IMR-90 (cell line): Measurements from ENCODE around the gene UBXN11. TPM values are rescaled to one million over a fixed set of nuclear protein-coding genes. Genes with fewer than 3 reads are reported as not detected.
A peak's percentile ranks its signal among the peaks of the same experiment; 100 is the strongest.
"Not testable (repeated sequence)": the region's sequence is repeated elsewhere in the genome, so short reads cannot be mapped to it uniquely, and the experiment has no call there.

ENCODE experiments used
- ATAC-seq: fragments of 200-7000 bp; cut with Tn5 transposase; 2 replicates; pipeline ENCODE4 v1.9.1; 2020; ENCODE audit warnings: low read depth, mild to moderate bottlenecking, moderate library complexity
- BruUV-seq: library from RNA; stranded (reverse); fragments of 400-500 nt; replicated peaks from 2 replicates; lab custom pipeline; 2021; lab: Mats Ljungman, UMichigan
- CTCF ChIA-PET: fragments of 300-600 bp; formaldehyde crosslinking; extraction: SDS; loops from one replicate; lab custom pipeline; 2021; ENCODE audit warnings: antibody characterized with exemption; lab: Yijun Ruan, JAX
- POLR2A ChIA-PET: fragments of 300-600 bp; sonication (Branson Sonifier 250); formaldehyde crosslinking; loops from one replicate; lab custom pipeline; 2022; ENCODE audit warnings: antibody characterized with exemption; ENCODE audit not compliant: unreplicated experiment; lab: Charles Lee
- DNase-seq: peaks from one replicate; pipeline ENCODE4 v3.0.0; 2013
- H2AFZ ChIP-seq: replicated peaks from 2 replicates; pipeline ENCODE3; 2013; ENCODE audit warnings: low read length, mild to moderate bottlenecking; ENCODE audit not compliant: poor library complexity
- H2AK5ac ChIP-seq: 2 replicates; pipeline ENCODE4 v1.6.1; 2013; ENCODE audit warnings: low read depth, low read length, inconsistent platforms
- H2AK9ac ChIP-seq: replicated peaks from 2 replicates; pipeline ENCODE3; 2013; ENCODE audit warnings: mild to moderate bottlenecking, low read depth, low read length, moderate library complexity; ENCODE audit not compliant: poor library complexity
- H2BK120ac ChIP-seq: 2 replicates; pipeline ENCODE4 v1.6.1; 2013; ENCODE audit warnings: low read depth, low read length, inconsistent platforms
- H2BK15ac ChIP-seq: 3 replicates; pipeline ENCODE4 v1.6.1; 2013; ENCODE audit warnings: low read depth, low read length, inconsistent platforms
- H2BK20ac ChIP-seq: 2 replicates; pipeline ENCODE4 v1.6.1; 2013; ENCODE audit warnings: low read depth, mild to moderate bottlenecking, inconsistent platforms, low read length, moderate library complexity
- H2BK5ac ChIP-seq: 2 replicates; pipeline ENCODE4 v1.6.1; 2013; ENCODE audit warnings: mild to moderate bottlenecking, low read depth, low read length, inconsistent platforms; ENCODE audit not compliant: poor library complexity, severe bottlenecking
- H3K14ac ChIP-seq: replicated peaks from 2 replicates; pipeline ENCODE4 v1.6.1; 2013; ENCODE audit warnings: low read depth, low read length, inconsistent platforms
- H3K18ac ChIP-seq: 2 replicates; pipeline ENCODE4 v1.6.1; 2013; ENCODE audit warnings: low read depth, low read length, control low read depth
- H3K23ac ChIP-seq: 2 replicates; pipeline ENCODE4 v1.6.1; 2013; ENCODE audit warnings: low read depth, low read length, inconsistent platforms
- H3K27ac ChIP-seq: 2 replicates; pipeline ENCODE4 v1.5.1; 2013; ENCODE audit warnings: mild to moderate bottlenecking, control low read depth, low read length; ENCODE audit not compliant: insufficient read depth
- H3K27me3 ChIP-seq: 2 replicates; pipeline ENCODE4 v1.6.1; 2013; ENCODE audit warnings: low read length; ENCODE audit not compliant: control insufficient read depth, insufficient read depth
- H3K36me3 ChIP-seq: 2 replicates; pipeline ENCODE4 v1.6.1; 2013; ENCODE audit warnings: low read length, mixed read lengths; ENCODE audit not compliant: control insufficient read depth, insufficient read depth
- H3K4ac ChIP-seq: 2 replicates; pipeline ENCODE4 v1.6.1; 2013; ENCODE audit warnings: low read depth, low read length, inconsistent platforms
- H3K4me1 ChIP-seq: 2 replicates; pipeline ENCODE4 v1.6.1; 2013; ENCODE audit warnings: low read length, mixed read lengths; ENCODE audit not compliant: control insufficient read depth, insufficient read depth
- H3K4me2 ChIP-seq: 2 replicates; pipeline ENCODE4 v1.6.1; 2013; ENCODE audit warnings: low read depth, mild to moderate bottlenecking, control low read depth, low read length, moderate library complexity
- H3K4me3 ChIP-seq: 2 replicates; pipeline ENCODE4 v1.5.1; 2013; ENCODE audit warnings: low read depth, mild to moderate bottlenecking, control low read depth, low read length, moderate library complexity; ENCODE audit not compliant: insufficient read depth
- H3K56ac ChIP-seq: 2 replicates; pipeline ENCODE4 v1.6.1; 2013; ENCODE audit warnings: low read length, inconsistent platforms; ENCODE audit not compliant: insufficient read depth; ENCODE audit errors: extremely low read depth
- H3K79me1 ChIP-seq, 2 experiments: 2 replicates each; pipeline ENCODE4 v1.6.1; 2013; ENCODE audit warnings: low read length in 2 of 2, inconsistent platforms in 1 of 2, low read depth in 1 of 2
- H3K9ac ChIP-seq: 2 replicates; pipeline ENCODE4 v1.6.1; 2013; ENCODE audit warnings: low read depth, low read length, control low read depth
- H3K9me1 ChIP-seq: 2 replicates; pipeline ENCODE4 v1.6.1; 2013; ENCODE audit warnings: low read length, inconsistent platforms; ENCODE audit not compliant: insufficient read depth
- H3K9me3 ChIP-seq: 2 replicates; pipeline ENCODE4 v1.6.1; 2013; ENCODE audit warnings: low read length; ENCODE audit not compliant: control insufficient read depth, insufficient read depth
- H4K20me1 ChIP-seq: 2 replicates; pipeline ENCODE4 v1.6.1; 2013; ENCODE audit warnings: low read length, inconsistent platforms; ENCODE audit not compliant: insufficient read depth
- H4K5ac ChIP-seq: 2 replicates; pipeline ENCODE4 v1.6.1; 2013; ENCODE audit warnings: mild to moderate bottlenecking, low read depth, low read length, control low read depth
- H4K8ac ChIP-seq, 2 experiments: 2 replicates each; pipeline ENCODE4 v1.6.1; 2013; ENCODE audit warnings: low read depth in 2 of 2, low read length in 2 of 2, control low read depth in 1 of 2, inconsistent platforms in 1 of 2
- H4K91ac ChIP-seq: 2 replicates; pipeline ENCODE4 v1.6.1; 2013; ENCODE audit warnings: low read depth, low read length, inconsistent platforms; ENCODE audit not compliant: insufficient read depth
- CEBPB ChIP-seq: IDR thresholded peaks from 2 replicates; pipeline ENCODE4 v1.6.1; 2012; ENCODE audit warnings: low read depth, low read length, improper control_type of control experiment
- RFX5 ChIP-seq: IDR thresholded peaks from 2 replicates; pipeline ENCODE4 v1.8.0; 2012; ENCODE audit warnings: low read depth, mild to moderate bottlenecking, low read length, moderate library complexity
- WGBS, 2 experiments: methylation state at CpG; one replicate each; pipeline versions ENCODE4 v1.1.5 to v1.1.7; 2013; ENCODE audit warnings: missing lambda C conversion rate in 2 of 2; ENCODE audit not compliant: insufficient read length in 1 of 2; ENCODE audit errors: extremely low coverage in 2 of 2; 5-methylcytosine and 5-hydroxymethylcytosine counted together
- dilution Hi-C: fragments of 300-500 bp; cut with HindIII; formaldehyde crosslinking; loops from one replicate; pipeline ENCODE4 v1.14.3; 2018; ENCODE audit warnings: low sequenced_read_pairs; ENCODE audit not compliant: unreplicated experiment
- in situ Hi-C: fragments of 300-500 bp; cut with MboI; formaldehyde crosslinking; loops from 3 replicates; pipeline ENCODE4 v1.14.3; 2019; ENCODE audit warnings: low sequenced_read_pairs, inconsistent platforms, mixed read lengths
- intact Hi-C: fragments of 100-400 bp; cut with micrococcal nuclease; formaldehyde crosslinking; loops from 2 replicates; pipeline ENCODE4 v1.10.0; 2022
- polyA plus RNA-seq, 3 experiments: library from polyadenylated mRNA; depleted of rRNA; stranded (reverse); fragments of >200 nt; gene quantifications; 2 replicates each; pipeline ENCODE4 v1.2.3, GENCODE V29; 2012; ENCODE audit warnings: low replicate concordance in 1 of 3
- total RNA-seq: library from RNA; depleted of rRNA; stranded (reverse); fragments of >200 nt; gene quantifications from 2 replicates; pipeline ENCODE4 v1.2.3, GENCODE V29; 2012

The UBXN11 gene
- total and polyA plus RNA-seq, 2 of the 4 experiments (the other 2 are of a cell fraction), result 5.2 to 17.0 TPM

DNA sequence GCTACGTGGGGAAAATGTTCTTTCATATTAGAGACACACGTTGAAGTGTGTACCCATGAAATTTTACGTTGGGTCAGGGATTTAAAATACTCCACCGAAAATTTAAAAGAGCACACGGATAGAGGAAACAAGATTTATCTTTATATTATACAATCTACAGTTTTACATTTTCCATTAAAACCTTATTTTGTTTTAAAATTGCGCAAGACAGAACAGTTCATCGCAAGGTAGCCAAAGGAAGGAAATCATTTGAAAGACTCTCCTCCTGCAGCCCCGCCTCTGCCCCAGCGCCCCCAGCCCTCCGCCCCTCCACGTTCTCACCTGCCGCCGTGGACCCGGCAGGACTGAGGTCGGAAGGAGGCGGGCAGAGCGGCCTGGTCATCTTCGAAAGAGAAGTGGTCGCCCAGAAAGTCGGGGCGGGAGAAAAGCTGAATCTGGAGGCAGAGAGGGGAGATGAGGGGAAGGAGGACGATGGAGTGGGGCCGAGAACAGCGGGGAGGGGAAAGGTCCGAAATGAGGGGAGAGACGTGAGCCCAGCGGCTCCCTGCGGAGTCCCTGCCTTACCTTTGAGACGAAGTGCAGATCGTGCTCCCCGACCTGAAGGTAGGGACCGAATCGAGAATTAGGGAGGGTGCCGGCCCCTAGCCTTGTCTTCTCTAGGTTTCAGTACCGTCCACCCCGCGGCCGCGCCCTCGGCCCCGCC, 29.5 kb upstream of the UBXN11 start:
- in situ Hi-C loops, result no loop called here
- H3K14ac ChIP-seq, result no peak overlapping the region
- no peak overlapping the region for H2BK15ac ChIP-seq
- no peak overlapping the region for H4K8ac ChIP-seq
- dilution Hi-C loops, result no loop called here
- CTCF ChIA-PET, result no interaction called here
- 0 out of 2 replicates have a peak overlapping the region, but pooled peaks have one; percentile 11 for H3K23ac ChIP-seq
- H2AFZ ChIP-seq, result peak overlapping the region; percentile 90
- DNase-seq (no peak), ATAC-seq (peak; percentile 77)
- H3K4me2 ChIP-seq, result peak overlapping the region; percentile 99
- POLR2A ChIA-PET, result no interaction called here
- H3K27ac ChIP-seq, result no peak overlapping the region
- no peaks in the 10 kb centered on the region for H3K36me3 ChIP-seq
- intact Hi-C loops, result no loop called here
- H2BK20ac ChIP-seq, result no peak overlapping the region
- no peaks in the 10 kb centered on the region for H3K9me1 ChIP-seq
- H2AK5ac ChIP-seq, result no peak overlapping the region
- no peaks in the 10 kb centered on the region for H3K9me3 ChIP-seq
- no peaks in the 10 kb centered on the region for H3K79me1 ChIP-seq
- H3K56ac ChIP-seq, result no peak overlapping the region
- no peak overlapping the region for H4K5ac ChIP-seq
- H3K4me3 ChIP-seq, result peak overlapping the region; percentile 72
- TF ChIP-seq CEBPB (peak; percentile 79), RFX5 (no peak)
- no TSS peak for BruUV-seq
- H3K18ac ChIP-seq, result no peak overlapping the region
- no peak overlapping the region for H4K91ac ChIP-seq
- H3K27me3 ChIP-seq, result peaks cover 41% of the 10 kb centered on the region
- no peak overlapping the region for H2BK120ac ChIP-seq
- no peak overlapping the region for H3K4ac ChIP-seq
- H4K20me1 ChIP-seq, result no peaks in the 10 kb centered on the region
- peak overlapping the region; percentile 60; the same call in 1 of the 2 replicates for H3K9ac ChIP-seq
- H2AK9ac ChIP-seq, result no peak overlapping the region
- peaks cover 4% of the 10 kb centered on the region; the same call in 1 of the 2 replicates for H3K4me1 ChIP-seq
- H2BK5ac ChIP-seq, result no peak overlapping the region
- WGBS, 2 experiments, result 2% methylated on average over 18 of the region's 41 CpGs; no CpG with 5 or more reads in 1 of the 2 experiments

DNA sequence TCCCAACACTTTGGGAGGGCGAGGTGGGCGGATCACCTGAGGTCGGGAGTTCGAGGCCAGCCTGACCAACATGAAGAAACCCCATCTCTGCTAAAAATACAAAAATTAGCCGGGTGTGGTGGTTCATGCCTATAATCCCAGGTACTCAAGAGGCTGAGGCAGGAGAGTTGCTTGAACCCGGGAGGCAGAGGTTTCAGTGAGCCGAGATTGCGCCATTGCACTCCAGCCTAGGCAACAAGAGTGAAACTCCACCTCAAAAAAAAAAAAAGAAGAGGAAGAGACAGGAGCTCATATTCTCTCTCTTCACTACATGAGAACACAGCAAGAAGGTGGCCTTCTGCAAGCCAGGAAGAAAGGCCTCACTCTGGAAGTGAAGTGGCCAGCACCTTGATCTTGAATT, 26.9 kb upstream of the UBXN11 start:
- H3K4ac ChIP-seq, H2BK20ac ChIP-seq, H3K9me3 ChIP-seq, H3K27ac ChIP-seq, H2BK5ac ChIP-seq, H3K18ac ChIP-seq, in situ Hi-C loops, ATAC-seq, H3K23ac ChIP-seq, H4K8ac ChIP-seq, H4K91ac ChIP-seq, H3K4me3 ChIP-seq, H2AK5ac ChIP-seq, H3K9ac ChIP-seq, H3K36me3 ChIP-seq, BruUV-seq, H2BK15ac ChIP-seq, H3K4me1 ChIP-seq, DNase-seq, H3K56ac ChIP-seq, H3K79me1 ChIP-seq, H3K4me2 ChIP-seq, H4K20me1 ChIP-seq, intact Hi-C loops, H3K9me1 ChIP-seq, H2AK9ac ChIP-seq, H4K5ac ChIP-seq, H2BK120ac ChIP-seq, dilution Hi-C loops, H3K14ac ChIP-seq, H2AFZ ChIP-seq, POLR2A ChIA-PET: not testable (repeated sequence)
- no CpG with 5 or more reads among the region's 8 CpGs for WGBS, 2 experiments
- CTCF ChIA-PET, result interaction anchor here (0.7 kb wide), 2 partner anchors 67 to 710 kb away, joined by 3 to 5 read pairs; no protein-coding TSS in a partner anchor
- H3K27me3 ChIP-seq, result peaks cover 37% of the 10 kb centered on the region
